NOMO-1 treated with dmso at 0.1 percent for 144 hours (cell line): ENCODE results near the gene MAP2K2.
"Not testable (repeated sequence)": the region's sequence is repeated elsewhere in the genome, so short reads cannot be mapped to it uniquely, and the experiment has no call there.

Experiments
- DNase-seq: peaks from one replicate; lab custom pipeline; 2025; ENCODE audit not compliant: unreplicated experiment; lab: John Stamatoyannopoulos, UW

MAP2K2 gene

DNA sequence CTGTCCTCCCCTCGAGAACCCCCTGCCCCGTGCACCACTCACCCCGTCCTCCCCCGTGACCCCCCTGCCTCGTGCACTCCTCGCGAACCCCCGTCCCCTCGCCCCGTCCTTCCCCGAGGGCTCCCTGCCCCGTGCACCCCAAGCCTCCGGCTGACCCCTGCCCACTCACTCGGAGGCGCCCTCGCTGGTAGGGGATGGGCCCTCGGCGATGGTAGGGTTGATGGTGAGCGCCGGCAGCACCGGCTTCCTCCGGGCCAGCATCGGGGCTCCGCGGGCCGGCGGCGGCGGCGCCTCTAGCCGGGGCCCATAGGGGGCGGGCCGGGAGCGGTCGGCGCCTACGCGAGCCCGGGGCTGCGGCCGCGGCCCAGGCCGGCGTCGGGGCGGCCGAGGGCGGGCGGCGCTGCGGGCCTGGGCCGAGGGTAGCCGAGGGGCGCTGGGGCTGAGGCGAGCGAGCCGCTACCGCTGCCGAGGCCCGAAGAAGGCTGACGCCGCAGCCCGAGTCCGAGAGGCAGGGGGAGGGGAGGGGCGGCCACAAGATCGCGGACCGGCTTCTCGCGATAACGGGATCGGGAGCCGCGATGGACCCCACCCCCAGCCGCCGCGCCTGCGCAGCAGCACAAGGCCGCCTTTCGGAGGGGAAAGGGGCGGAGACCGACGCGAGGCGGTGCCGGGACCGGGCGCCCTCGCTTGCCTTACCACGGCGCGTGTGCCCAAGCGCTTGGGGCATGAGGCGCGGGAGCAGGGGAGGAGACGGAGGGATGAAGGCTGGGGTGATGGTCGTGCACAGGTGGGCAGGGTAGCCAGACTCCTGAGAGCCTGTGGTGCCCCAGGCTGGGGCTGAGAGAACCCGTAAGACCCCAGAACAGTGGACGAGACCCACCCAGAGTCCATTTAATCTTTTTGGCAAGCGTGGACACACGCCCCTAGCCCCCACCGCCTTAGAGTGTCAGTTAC, at the start of gene MAP2K2:
Gene MAP2K2, minus strand, starts transcription at position 508 of the 954 bp plus-strand sequence. Its CDS starts 247 bp downstream, at position 261.
- DNase-seq = peak; percentile 89

GRCh38 chr19:4172861-4173473, 49.0 kb upstream of the MAP2K2 start:
- DNase-seq = peak; percentile 22

- DNase-seq = no peak
Observed at GRCh38 chr19:4171676-4172075, 47.8 kb upstream of the MAP2K2 start.

DNA sequence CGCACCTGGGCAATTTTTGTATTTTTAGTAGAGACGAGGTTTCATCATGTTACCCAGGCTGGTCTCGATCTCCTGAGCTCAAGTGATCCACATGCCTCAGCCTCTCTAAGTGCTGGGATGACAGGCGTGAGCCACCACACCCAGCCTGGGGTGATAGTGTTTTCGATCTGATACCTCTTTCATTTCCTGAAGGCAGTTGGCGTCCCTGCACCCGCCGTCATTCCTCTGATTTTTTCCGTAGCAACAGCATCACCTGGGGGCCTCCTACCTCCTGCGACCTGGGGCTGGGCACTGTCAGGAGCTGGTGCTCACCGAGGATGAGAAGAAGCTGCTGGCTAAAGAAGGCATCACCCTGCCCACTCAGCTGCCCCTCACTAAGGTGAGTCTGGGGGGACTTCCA, 40.3 kb upstream of the MAP2K2 start:
- no peak for DNase-seq

GRCh38 chr19:4161415-4162077, 37.6 kb upstream of the MAP2K2 start:
- no peak for DNase-seq

GRCh38 chr19:4157971-4158370, 34.0 kb upstream of the MAP2K2 start:
- DNase-seq = not testable (repeated sequence)

DNA sequence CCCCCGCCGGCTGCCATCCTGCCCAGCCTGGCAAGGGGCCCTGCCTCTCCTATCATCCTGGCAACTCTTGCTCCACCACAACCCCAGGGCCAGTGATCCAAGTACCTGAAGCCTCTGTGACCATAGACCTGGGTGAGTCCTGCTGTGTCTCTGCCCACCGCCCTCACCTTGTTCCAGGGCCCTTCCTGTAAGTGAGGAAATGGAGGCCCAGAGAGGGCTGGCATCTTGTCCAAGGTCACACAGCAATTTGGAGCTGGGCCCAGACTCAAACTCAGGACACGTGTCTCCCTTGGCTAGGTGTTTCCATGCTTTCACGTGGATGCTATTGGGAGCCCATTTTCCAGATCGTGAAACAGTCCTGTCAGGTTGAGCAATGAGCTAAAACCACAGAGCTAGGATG, 33.2 kb upstream of the MAP2K2 start:
- no peak for DNase-seq

DNA sequence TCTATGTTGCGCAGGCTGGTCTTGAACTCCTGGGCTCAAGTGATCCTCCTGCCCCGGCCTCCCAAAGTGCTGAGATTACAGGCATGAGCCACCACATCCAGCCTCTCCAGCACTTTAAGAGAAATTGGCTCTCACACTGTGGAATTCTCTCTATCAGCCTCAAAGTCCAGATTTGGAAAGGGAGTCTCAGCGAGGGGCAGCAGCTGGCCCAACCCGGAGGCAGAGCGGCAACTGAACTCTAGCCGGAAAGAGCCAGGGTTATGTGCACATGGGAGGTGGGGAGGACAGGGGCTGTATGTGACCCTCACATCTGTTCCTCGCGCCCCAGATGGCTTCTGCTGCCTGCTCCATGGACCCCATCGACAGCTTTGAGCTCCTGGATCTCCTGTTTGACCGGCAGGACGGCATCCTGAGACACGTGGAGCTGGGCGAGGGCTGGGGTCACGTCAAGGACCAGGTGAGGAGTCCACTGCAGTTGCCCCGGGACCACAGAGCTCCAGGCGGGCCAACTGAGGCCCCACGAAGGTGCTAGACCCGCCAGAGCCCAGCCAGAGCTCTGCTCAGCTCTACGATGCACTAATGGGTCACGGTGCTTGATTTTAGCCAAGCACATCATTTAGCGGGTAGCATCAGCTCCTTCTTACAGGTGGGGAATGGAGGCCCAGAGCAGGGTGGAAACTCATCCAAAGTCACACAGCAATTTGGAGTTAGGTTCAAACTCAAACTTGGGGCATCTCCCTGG, 30.8 kb upstream of the MAP2K2 start:
- no peak for DNase-seq

DNA sequence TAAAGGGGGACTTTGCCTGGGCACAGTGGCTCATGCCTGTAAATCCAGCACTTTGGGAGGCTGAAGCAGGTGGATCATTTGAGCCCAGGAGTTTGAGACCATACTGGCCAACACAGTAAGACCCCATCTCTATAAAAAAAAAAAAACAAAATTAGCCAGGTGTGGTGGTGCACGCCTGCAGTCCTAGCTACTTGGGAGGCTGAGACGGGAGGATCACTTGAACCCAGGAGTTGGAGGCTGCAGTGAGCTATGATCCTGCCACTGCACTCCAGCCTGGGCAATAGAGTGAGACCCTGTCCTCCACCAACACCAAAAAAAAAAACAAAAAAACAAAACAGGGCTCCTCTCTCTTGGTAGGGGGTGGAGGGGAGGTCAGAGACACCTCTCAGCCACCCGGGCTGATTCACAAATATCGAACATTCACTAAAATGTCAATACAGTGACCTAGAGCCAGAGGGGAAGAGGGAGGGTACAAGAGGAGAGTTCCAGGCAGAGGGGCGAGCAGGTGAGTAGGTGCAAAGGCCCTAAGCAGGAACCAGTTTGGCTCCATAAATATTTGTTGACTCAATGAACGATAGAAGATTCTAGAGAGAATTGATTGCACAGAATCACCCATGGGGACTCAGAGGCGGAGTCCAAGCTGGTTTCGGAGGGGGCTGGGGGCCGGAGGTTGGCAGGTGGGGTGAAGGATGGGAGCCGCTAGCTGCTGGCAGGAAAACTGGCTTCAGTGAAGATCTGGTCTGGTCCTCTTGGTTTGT, 28.5 kb upstream of the MAP2K2 start:
- DNase-seq = no peak

- DNase-seq = no peak
Observed at GRCh38 chr19:4151623-4152022, 27.7 kb upstream of the MAP2K2 start.

- no peak for DNase-seq
Observed at GRCh38 chr19:4149518-4150288, 25.8 kb upstream of the MAP2K2 start.

- DNase-seq = no peak
Observed at GRCh38 chr19:4144666-4145249, 20.8 kb upstream of the MAP2K2 start.

GRCh38 chr19:4142916-4143315, 19.0 kb upstream of the MAP2K2 start:
- DNase-seq = not testable (repeated sequence)

- DNase-seq = peak; percentile 39
Observed at GRCh38 chr19:4140237-4140711, 16.4 kb upstream of the MAP2K2 start.

DNA sequence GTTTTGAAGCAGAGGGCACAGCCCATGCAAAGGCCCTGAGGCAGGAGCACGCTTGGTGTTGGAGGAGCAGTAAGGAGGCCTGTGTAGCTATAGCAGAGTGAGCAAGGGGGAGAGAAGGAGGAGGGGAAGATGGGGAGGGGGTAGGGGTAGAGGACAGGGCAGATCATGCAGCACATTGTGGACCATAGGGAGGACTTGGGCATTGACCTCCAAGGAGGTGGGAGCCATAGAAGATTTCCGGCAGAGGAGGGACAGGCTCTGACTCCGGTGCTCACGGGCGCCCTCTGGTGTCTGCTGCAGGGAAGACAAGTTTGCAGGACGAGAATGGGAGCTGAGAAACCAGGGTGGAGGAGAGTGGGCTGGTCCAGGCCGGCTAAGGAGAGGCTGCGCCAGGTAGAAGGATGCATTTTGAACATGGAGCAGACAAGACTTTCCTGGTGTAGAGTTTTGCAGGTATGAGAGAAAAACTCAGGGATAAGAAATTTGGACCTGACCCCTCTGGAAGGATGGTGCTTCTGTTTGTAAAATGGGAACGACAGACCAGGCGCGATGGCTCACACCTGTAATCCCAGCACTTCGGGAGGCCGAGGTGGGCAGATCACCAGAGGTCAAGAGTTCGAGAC, 15.8 kb upstream of the MAP2K2 start:
- peak; percentile 81 for DNase-seq

DNA sequence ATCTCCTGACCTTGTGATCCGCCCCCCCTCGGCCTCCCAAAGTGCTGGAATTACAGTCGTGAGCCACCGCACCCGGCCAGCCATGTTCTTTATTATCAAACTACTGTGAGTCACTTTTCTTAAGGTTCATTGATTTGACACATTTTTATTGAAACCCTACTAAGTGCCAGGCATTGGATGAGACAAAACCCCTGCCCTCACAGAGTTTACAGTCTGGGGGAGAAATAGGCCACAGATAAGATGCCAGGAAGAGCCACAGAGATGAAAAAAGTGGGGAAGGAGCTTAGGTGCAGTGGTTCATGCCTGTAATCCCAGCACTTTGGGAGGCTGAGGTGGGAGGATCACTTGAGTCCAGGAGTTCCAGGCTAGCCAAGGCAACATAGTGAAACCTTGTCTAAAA, 14.5 kb upstream of the MAP2K2 start:
- DNase-seq = no peak

DNA sequence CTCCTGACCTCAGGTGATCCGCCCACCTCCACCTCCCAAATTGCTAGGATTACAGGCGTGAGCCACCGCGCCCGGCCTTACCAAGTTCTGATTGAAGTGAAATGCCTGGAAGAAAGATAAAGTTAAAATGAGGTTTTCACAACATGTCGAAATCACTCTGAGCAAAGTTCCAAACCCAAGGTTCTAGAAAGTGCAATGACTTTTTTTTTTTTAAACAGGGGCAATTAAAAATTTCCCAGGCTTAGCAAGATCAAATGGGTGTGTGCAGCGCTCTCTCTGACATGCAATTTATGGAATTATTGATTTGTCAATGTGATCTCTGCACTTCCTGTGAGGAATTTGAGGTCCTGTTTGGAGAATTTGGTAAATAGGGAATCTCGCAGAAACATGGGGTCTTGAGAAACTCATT, 12.8 kb upstream of the MAP2K2 start:
- DNase-seq = no peak

- DNase-seq = not testable (repeated sequence)
Observed at GRCh38 chr19:4135386-4135785, 11.5 kb upstream of the MAP2K2 start.

- DNase-seq = no peak
Observed at GRCh38 chr19:4134351-4134750, 10.4 kb upstream of the MAP2K2 start.
